ENCODE results near the gene UBA1.
A peak's percentile ranks its signal among the peaks of the same experiment; 100 is the strongest.
"Not testable (repeated sequence)": the region's sequence is repeated elsewhere in the genome, so short reads cannot be mapped to it uniquely, and the experiment has no call there.

The UBA1 gene

GRCh38 chrX:47232197-47232802 lies 38.7 kb downstream of the UBA1 start:
- no peak for DNase-seq

GRCh38 chrX:47232803-47233332 lies 39.2 kb downstream of the UBA1 start, which contains the start of gene USP11:
TSS of gene USP11 (plus strand) at chrX:47233009. CDS start at chrX:47233044, 35 bp downstream.
- peak; percentile 36 for DNase-seq

- DNase-seq: peak; percentile 93
Observed at GRCh38 chrX:47233333-47234113, 39.9 kb downstream of the UBA1 start.

- DNase-seq: no peak
Observed at GRCh38 chrX:47234583-47234982, 41.0 kb downstream of the UBA1 start.

- no peak for DNase-seq
Observed at GRCh38 chrX:47235691-47236103, 42.1 kb downstream of the UBA1 start.

GRCh38 chrX:47239199-47239598 lies 45.6 kb downstream of the UBA1 start:
- no peak for DNase-seq

GRCh38 chrX:47239898-47240545 lies 46.4 kb downstream of the UBA1 start:
- DNase-seq: no peak

GRCh38 chrX:47240619-47241018 lies 47.0 kb downstream of the UBA1 start:
- no peak for DNase-seq

- DNase-seq: no peak
Observed at GRCh38 chrX:47241201-47242011, 47.8 kb downstream of the UBA1 start.

- DNase-seq: no peak
Observed at GRCh38 chrX:47242321-47242720, 48.7 kb downstream of the UBA1 start.

- DNase-seq: no peak
Observed at GRCh38 chrX:47243351-47243750, 49.7 kb downstream of the UBA1 start.

- no peak for DNase-seq
Observed at GRCh38 chrX:47244676-47245075, 51.0 kb downstream of the UBA1 start.

GRCh38 chrX:47245156-47245555 lies 51.5 kb downstream of the UBA1 start:
- no peak for DNase-seq

- peak; percentile 3 for DNase-seq
Observed at GRCh38 chrX:47247206-47247998, 53.8 kb downstream of the UBA1 start.

- no peak for DNase-seq
Observed at GRCh38 chrX:47247999-47248320, 54.3 kb downstream of the UBA1 start.

GRCh38 chrX:47248576-47248975 lies 54.9 kb downstream of the UBA1 start:
- DNase-seq: no peak

- no peak for DNase-seq
Observed at GRCh38 chrX:47250017-47250347, 56.4 kb downstream of the UBA1 start.

GRCh38 chrX:47257620-47258019 lies 64.0 kb downstream of the UBA1 start:
- not testable (repeated sequence) for DNase-seq
